Urinary bladder (tissue), 4 donors: ENCODE measurements around the gene SGPL1. TPM values are rescaled to one million over a fixed set of nuclear protein-coding genes. Genes with fewer than 3 reads are reported as not detected.

Source experiments
- DNase-seq: peaks from one replicate; pipeline ENCODE4 v3.0.0-alpha.2; 2015; ENCODE audit errors: extremely low spot score
- H3K27ac ChIP-seq: one replicate; pipeline ENCODE4 v1.5.1; 2013; ENCODE audit warnings: low read depth, mild to moderate bottlenecking, moderate library complexity
- H3K36me3 ChIP-seq: one replicate; pipeline ENCODE4 v1.6.1; 2013; ENCODE audit warnings: mild to moderate bottlenecking, moderate library complexity; ENCODE audit not compliant: insufficient read depth
- H3K4me1 ChIP-seq: one replicate; pipeline ENCODE4 v1.6.1; 2013; ENCODE audit warnings: mild to moderate bottlenecking, moderate library complexity; ENCODE audit not compliant: insufficient read depth
- H3K4me3 ChIP-seq: one replicate; pipeline ENCODE4 v1.5.1; 2013; ENCODE audit warnings: low read depth, low read length
- WGBS: extraction: QIAGEN DNeasy Blood & Tissue Kit; methylation state at CpG from one replicate; pipeline ENCODE4 v1.1.7; 2013; 5-methylcytosine and 5-hydroxymethylcytosine counted together
- polyA plus RNA-seq: library from polyadenylated mRNA; stranded (reverse); fragments of 200-250 nt; gene quantifications from one replicate; pipeline ENCODE4 v1.2.3, GENCODE V29; 2013
- total RNA-seq: library from RNA; depleted of rRNA; stranded (reverse); fragments of >200 nt; gene quantifications from one replicate; pipeline ENCODE4 v1.2.3, GENCODE V29; 2014
- donor health status: healthy with polysubstance abuse.
- donor health status: healthy.

SGPL1 gene
- total and polyA plus RNA-seq, 2 donors = 14.6 to 61.3 TPM

- Histone ChIP-seq H3K36me3 (no peaks in the 10 kb centered on the region), H3K4me1 (no peaks in the 10 kb centered on the region), H3K27ac (no peak overlapping the region), H3K4me3 (no peak overlapping the region)
- 62% methylated on average over 16 of the region's 16 CpGs for WGBS
- DNase-seq = no peak
Measured at GRCh38 chr10:70907637-70908405, 92.1 kb downstream of the SGPL1 start.

DNA sequence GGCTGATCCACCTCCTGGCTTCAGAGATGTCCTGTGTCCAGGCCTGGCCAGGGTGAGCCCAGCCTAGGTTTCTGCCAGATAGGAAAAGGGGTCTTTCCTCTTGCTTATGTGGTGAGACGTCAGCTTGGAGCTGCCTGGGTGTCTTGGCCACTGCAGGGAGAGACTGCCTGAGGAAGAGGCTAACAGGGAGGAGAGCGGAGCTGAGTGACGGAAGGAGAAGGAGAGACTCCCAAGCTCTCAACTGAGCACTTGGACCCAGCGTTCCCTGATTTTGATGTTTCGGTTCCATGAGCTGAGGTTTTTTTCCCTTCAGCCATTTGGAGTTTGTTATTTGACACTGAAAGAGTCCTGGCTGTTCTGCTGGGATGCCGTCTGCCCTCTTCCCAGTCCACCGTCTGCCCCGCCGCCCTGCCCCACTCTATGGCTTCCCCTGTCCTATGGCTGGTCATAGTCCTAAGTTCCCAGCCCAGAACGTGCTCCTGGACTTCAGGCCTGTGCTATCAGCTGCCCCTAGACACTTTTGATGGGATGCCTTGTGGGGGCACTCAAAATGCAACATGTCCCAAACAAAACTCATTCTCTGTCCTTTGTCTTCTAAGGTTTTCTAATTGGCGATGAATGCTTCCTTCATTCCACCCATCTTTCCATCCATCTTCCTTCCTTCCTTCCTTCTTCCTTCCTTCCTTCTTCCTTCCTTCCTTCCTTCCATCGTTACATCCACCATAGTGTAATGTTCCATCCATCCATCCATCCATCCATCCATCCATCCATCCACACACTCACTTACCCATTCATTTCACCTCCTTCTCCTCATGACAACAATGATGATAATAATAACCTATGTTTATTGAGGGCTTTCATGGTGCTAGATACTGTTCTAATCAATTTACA, 92.9 kb downstream of the SGPL1 start:
- Histone ChIP-seq H3K4me3 (no peak overlapping the region), H3K27ac (no peak overlapping the region), H3K36me3 (no peaks in the 10 kb centered on the region), H3K4me1 (no peaks in the 10 kb centered on the region)
- DNase-seq = no peak
- 87% methylated on average over 12 of the region's 12 CpGs for WGBS

- DNase-seq = no peak
- Histone ChIP-seq H3K27ac (no peak overlapping the region), H3K36me3 (no peaks in the 10 kb centered on the region), H3K4me1 (no peaks in the 10 kb centered on the region), H3K4me3 (no peak overlapping the region)
- 91% methylated on average over 9 of the region's 9 CpGs for WGBS
Measured at GRCh38 chr10:70909326-70909935, 93.7 kb downstream of the SGPL1 start.

- Histone ChIP-seq H3K4me3 (no peak overlapping the region), H3K36me3 (no peaks in the 10 kb centered on the region), H3K4me1 (no peaks in the 10 kb centered on the region), H3K27ac (no peak overlapping the region)
- 96% methylated on average over 16 of the region's 16 CpGs for WGBS
- DNase-seq = no peak
Measured at GRCh38 chr10:70910486-70911341, 95.0 kb downstream of the SGPL1 start.

DNA sequence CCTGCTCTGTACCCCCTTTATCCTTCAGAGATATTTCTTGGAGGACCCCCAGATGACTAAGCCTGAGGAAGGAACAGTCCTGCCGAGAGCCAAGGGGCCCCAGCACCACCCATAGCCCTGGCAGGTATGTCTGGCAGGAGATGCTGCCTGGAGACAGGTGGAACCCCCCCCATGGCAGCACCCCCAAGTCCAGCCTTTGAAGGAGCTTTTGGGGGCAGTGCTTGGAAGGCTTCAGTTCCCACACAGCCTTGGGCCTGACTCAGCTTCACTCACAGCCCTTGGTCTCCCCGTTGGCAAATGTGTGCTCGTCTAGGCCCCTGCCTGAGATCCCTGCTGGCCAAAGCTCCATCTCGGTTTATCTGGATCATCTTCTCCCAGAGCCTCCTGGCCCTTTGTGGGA, 95.6 kb downstream of the SGPL1 start:
- no peak overlapping the region for H3K27ac ChIP-seq
- no peaks in the 10 kb centered on the region for H3K4me1 ChIP-seq
- no peak for DNase-seq
- H3K36me3 ChIP-seq = no peaks in the 10 kb centered on the region
- 93% methylated on average over 4 of the region's 4 CpGs for WGBS
- no peak overlapping the region for H3K4me3 ChIP-seq

DNA sequence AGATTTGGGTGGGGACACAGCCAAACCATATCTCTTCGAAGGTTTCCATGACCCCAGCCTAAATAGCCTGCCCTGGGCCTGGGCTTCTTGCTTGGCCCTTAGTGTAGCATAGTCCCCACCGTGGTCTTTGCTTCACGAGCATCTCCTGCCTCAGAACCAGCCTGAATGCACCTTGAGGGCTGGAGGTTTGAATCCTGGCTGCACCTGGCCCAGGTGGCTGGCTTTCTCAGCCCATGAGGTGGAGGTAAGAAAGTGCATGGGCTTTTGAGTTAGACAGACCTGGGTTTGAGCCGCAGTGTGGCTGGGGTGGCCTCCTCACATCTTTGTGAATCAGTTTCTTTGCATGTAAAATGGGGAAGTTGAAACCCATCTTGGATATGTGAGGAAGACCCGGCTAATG, 96.8 kb downstream of the SGPL1 start:
- Histone ChIP-seq H3K4me1 (no peaks in the 10 kb centered on the region), H3K27ac (no peak overlapping the region), H3K36me3 (no peaks in the 10 kb centered on the region), H3K4me3 (no peak overlapping the region)
- WGBS = 91% methylated on average over 5 of the region's 5 CpGs
- no peak for DNase-seq

- no peaks in the 10 kb centered on the region for H3K36me3 ChIP-seq
- no peaks in the 10 kb centered on the region for H3K4me1 ChIP-seq
- WGBS = 48% methylated on average over 6 of the region's 6 CpGs
- H3K27ac ChIP-seq = no peak overlapping the region
- no peak for DNase-seq
- no peak overlapping the region for H3K4me3 ChIP-seq
Measured at GRCh38 chr10:70913191-70913892, 97.6 kb downstream of the SGPL1 start.

DNA sequence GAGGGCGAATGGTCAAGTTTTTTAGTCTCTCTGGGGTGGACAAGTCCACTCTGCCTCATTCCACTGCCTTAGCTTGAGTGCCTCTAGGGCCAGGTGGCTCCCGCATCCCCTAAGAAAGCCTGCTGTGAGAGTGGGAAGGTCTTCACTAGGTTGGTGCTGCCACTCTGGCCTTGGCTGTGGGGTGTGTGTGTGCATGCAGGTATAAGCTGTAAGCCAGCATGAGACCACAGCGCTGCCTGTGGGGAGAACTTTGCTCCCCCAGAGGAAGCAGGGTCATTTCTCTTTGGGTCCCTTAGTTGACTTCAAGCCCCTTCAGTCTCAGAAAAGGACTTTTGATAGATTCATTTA, 98.1 kb downstream of the SGPL1 start:
- 93% methylated on average over 3 of the region's 3 CpGs for WGBS
- no peaks in the 10 kb centered on the region for H3K36me3 ChIP-seq
- H3K4me3 ChIP-seq = no peak overlapping the region
- no peak for DNase-seq
- H3K4me1 ChIP-seq = no peaks in the 10 kb centered on the region
- H3K27ac ChIP-seq = no peak overlapping the region

DNA sequence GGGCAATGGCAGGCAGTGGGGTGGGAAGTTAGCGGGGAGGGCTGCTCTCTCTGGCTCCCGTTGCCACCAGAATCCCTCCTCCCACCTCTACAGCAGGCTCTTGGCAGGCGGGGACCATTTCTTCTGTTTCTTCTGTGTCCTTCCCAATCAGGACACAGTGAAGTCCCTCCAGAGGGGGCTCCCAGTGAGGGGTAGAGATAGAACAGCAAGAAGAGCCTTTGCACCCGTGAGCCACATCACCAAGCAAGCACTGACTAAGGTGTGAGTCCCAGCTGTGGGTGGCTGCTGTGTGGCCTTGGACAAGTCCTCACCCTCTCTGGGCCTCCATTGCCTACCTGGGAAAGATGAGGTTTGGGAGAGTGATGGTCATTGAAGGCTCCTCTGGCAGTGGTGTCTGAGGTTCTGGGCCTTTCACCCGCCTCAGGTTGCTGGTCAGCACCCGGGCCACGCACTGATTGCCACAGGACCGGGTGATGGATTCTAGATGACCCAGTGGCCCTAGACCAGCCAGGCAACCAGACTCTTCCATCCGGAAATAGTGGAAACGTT, 98.6 kb downstream of the SGPL1 start:
- 86% methylated on average over 10 of the region's 10 CpGs for WGBS
- no peak for DNase-seq
- Histone ChIP-seq H3K27ac (no peak overlapping the region), H3K36me3 (no peaks in the 10 kb centered on the region), H3K4me1 (no peaks in the 10 kb centered on the region), H3K4me3 (no peak overlapping the region)

DNA sequence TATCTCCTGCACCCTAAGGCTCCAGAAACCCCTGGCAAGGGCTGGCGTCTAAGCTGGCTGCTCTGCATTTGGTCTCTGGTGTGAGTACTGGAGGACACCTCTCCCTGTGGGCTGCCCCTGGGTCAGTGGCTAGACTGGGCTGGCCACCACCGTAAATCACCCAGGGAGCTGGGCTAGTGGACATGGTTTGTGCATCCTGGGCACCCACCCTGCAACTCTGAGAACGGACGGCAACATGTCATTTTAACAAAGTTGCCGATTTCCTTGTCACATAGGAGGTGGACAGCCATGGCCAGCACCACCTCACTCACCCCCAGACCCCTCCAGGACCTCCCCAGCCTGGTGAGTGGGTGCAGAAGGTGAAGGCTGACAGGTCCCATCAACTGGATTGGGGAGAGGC, 99.5 kb downstream of the SGPL1 start:
- Histone ChIP-seq H3K36me3 (no peaks in the 10 kb centered on the region), H3K27ac (no peak overlapping the region), H3K4me1 (no peaks in the 10 kb centered on the region), H3K4me3 (no peak overlapping the region)
- DNase-seq = no peak
- 90% methylated on average over 5 of the region's 5 CpGs for WGBS

GRCh38 chr10:70915806-70916205, 100.1 kb downstream of the SGPL1 start:
- no peaks in the 10 kb centered on the region for H3K4me1 ChIP-seq
- H3K27ac ChIP-seq = no peak overlapping the region
- 92% methylated on average over 9 of the region's 9 CpGs for WGBS
- DNase-seq = no peak
- no peaks in the 10 kb centered on the region for H3K36me3 ChIP-seq
- H3K4me3 ChIP-seq = no peak overlapping the region

DNA sequence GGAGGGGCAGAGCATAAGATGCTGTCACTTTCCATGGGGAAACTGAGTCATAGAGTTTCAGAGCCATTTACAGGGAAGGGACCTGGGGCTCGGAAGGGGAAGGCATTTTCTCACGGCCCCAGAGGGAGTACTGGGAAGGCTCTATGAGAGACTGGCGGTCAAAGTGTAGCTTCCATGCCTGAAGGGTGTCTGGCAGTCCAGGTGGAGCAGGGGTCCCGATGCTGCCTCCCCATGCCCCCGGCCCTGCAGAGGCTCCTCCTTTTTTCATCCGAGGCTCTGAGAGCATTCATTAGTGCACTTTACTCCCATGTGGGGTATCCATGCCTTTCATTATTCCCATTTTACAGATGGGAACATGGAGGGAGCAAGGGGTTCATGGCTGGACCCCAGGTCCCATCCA, 100.5 kb downstream of the SGPL1 start:
- no peak overlapping the region for H3K4me3 ChIP-seq
- WGBS = 92% methylated on average over 6 of the region's 6 CpGs
- DNase-seq = no peak
- H3K4me1 ChIP-seq = no peaks in the 10 kb centered on the region
- no peak overlapping the region for H3K27ac ChIP-seq
- H3K36me3 ChIP-seq = no peaks in the 10 kb centered on the region
